ENCODE results near the gene ZNF41. TPM values are rescaled to one million over a fixed set of nuclear protein-coding genes. Genes with fewer than 3 reads are reported as not detected.
A peak's percentile ranks its signal among the peaks of the same experiment; 100 is the strongest.

ZNF41 gene
- total and polyA plus RNA-seq, 2 experiments from 2014 or later: 2.0 to 6.3 TPM

- no peak overlapping the region for H3K4me3 ChIP-seq
- no peak overlapping the region for H3K27ac ChIP-seq (ENCODE audit: low read depth)
- no peaks in the 10 kb centered on the region for H3K36me3 ChIP-seq (ENCODE audit: insufficient read depth)
- H3K27me3 ChIP-seq (ENCODE audit: insufficient read depth): no peaks in the 10 kb centered on the region
- H3K9me2 ChIP-seq (ENCODE audit: insufficient read depth): no peaks in the 10 kb centered on the region
- H3F3A ChIP-seq (replicated peaks; ENCODE audit: low read depth): no peaks in the 10 kb centered on the region
- peak; percentile 54; the same call in 2 of the 3 replicates for ATAC-seq
- H2AFZ ChIP-seq: no peak overlapping the region
- peaks cover 2% of the 10 kb centered on the region; the same call in 2 of the 3 replicates for H3K4me1 Mint-ChIP-seq
- H3K4me1 ChIP-seq (ENCODE audit: insufficient read depth): no peaks in the 10 kb centered on the region
- H3K9me3 Mint-ChIP-seq: peaks cover 2% of the 10 kb centered on the region; the same call in 1 of the 3 replicates
- H3K36me3 Mint-ChIP-seq (ENCODE audit: low read depth): peaks cover 44% of the 10 kb centered on the region
- no peak overlapping the region for H3K4me2 ChIP-seq
- H3K27me3 Mint-ChIP-seq (ENCODE audit: insufficient read depth, low read depth, poor library complexity): no peaks in the 10 kb centered on the region
- no peak overlapping the region for H3K27ac Mint-ChIP-seq
- no peaks in the 10 kb centered on the region for H3K79me2 ChIP-seq (replicated peaks; ENCODE audit: insufficient read depth)
- no peak overlapping the region for H3K4me3 Mint-ChIP-seq
- no peak for DNase-seq (ENCODE audit: low spot score)
- TF ChIP-seq ETS1 (IDR thresholded peaks at IDR 0.05) (no peak), EZH2 (IDR thresholded peaks at IDR 0.05; ENCODE audit: low read depth, unreplicated experiment) (no peak), ZNF331 (CRISPR knock-in tag; IDR thresholded peaks at IDR 0.05; ENCODE audit: low read depth) (no peak), POLR2AphosphoS5 (IDR thresholded peaks at IDR 0.05; ENCODE audit: low read depth) (no peak), EZH2phosphoT487 (IDR thresholded peaks at IDR 0.05; ENCODE audit: unreplicated experiment) (no peak)
- no peaks in the 10 kb centered on the region for H4K20me1 ChIP-seq (replicated peaks; ENCODE audit: insufficient read depth)
Observed at GRCh38 chrX:47456080-47456479, 26.9 kb downstream of the ZNF41 start.

- Histone ChIP-seq H3F3A (replicated peaks; ENCODE audit: low read depth) (no peaks in the 10 kb centered on the region), H3K9me2 (ENCODE audit: insufficient read depth) (no peaks in the 10 kb centered on the region), H3K27me3 (ENCODE audit: insufficient read depth) (no peaks in the 10 kb centered on the region), H3K27ac (ENCODE audit: low read depth) (no peak overlapping the region), H4K20me1 (replicated peaks; ENCODE audit: insufficient read depth) (no peaks in the 10 kb centered on the region), H3K4me1 (ENCODE audit: insufficient read depth) (no peaks in the 10 kb centered on the region), H3K4me2 (no peak overlapping the region), H3K79me2 (replicated peaks; ENCODE audit: insufficient read depth) (no peaks in the 10 kb centered on the region), H3K36me3 (ENCODE audit: insufficient read depth) (peaks cover 4% of the 10 kb centered on the region), H3K4me3 (no peak overlapping the region), H2AFZ (no peak overlapping the region)
- Mint-ChIP-seq H3K36me3 (ENCODE audit: low read depth) (peaks cover 83% of the 10 kb centered on the region), H3K9me3 (peaks cover 40% of the 10 kb centered on the region), H3K27ac (no peak overlapping the region), H3K4me3 (no peak overlapping the region), H3K27me3 (ENCODE audit: insufficient read depth, low read depth, poor library complexity) (no peaks in the 10 kb centered on the region), H3K4me1 (peaks cover 2% of the 10 kb centered on the region; the same call in 2 of the 3 replicates)
- ATAC-seq (no peak), DNase-seq (ENCODE audit: low spot score) (no peak)
- TF ChIP-seq REST (IDR thresholded peaks at IDR 0.05; ENCODE audit: unreplicated experiment): no peak
- no peak for TF ChIP-seq EZH2phosphoT487 (IDR thresholded peaks at IDR 0.05; ENCODE audit: unreplicated experiment)
- TF ChIP-seq POLR2AphosphoS5 (IDR thresholded peaks at IDR 0.05; ENCODE audit: low read depth): no peak
- TF ChIP-seq NANOG (IDR thresholded peaks at IDR 0.05; ENCODE audit: borderline replicate concordance): no peak
- TF ChIP-seq, protein P1, sequence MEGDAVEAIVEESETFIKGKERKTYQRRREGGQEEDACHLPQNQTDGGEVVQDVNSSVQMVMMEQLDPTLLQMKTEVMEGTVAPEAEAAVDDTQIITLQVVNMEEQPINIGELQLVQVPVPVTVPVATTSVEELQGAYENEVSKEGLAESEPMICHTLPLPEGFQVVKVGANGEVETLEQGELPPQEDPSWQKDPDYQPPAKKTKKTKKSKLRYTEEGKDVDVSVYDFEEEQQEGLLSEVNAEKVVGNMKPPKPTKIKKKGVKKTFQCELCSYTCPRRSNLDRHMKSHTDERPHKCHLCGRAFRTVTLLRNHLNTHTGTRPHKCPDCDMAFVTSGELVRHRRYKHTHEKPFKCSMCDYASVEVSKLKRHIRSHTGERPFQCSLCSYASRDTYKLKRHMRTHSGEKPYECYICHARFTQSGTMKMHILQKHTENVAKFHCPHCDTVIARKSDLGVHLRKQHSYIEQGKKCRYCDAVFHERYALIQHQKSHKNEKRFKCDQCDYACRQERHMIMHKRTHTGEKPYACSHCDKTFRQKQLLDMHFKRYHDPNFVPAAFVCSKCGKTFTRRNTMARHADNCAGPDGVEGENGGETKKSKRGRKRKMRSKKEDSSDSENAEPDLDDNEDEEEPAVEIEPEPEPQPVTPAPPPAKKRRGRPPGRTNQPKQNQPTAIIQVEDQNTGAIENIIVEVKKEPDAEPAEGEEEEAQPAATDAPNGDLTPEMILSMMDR (conservative IDR thresholded peaks at IDR 0.05; ENCODE audit: low read depth in 2 of 2): no peak
- no peak for TF ChIP-seq CREB1 (CRISPR knock-in tag; IDR thresholded peaks at IDR 0.05; ENCODE audit: low read depth)
- no peak for TF ChIP-seq STAT1 (IDR thresholded peaks at IDR 0.05; ENCODE audit: unreplicated experiment)
- no peak for TF ChIP-seq ZNF114 (CRISPR knock-in tag; IDR thresholded peaks at IDR 0.05)
- no peak for TF ChIP-seq ZNF331 (CRISPR knock-in tag; IDR thresholded peaks at IDR 0.05; ENCODE audit: low read depth)
- TF ChIP-seq ETS1 (IDR thresholded peaks at IDR 0.05): no peak
Observed at GRCh38 chrX:47452112-47452511, 30.9 kb downstream of the ZNF41 start.

Measured in GM23338 (cell line).